T-cell (primary cell): ENCODE results near the gene MAPRE2. TPM values are rescaled to one million over a fixed set of nuclear protein-coding genes. Genes with fewer than 3 reads are reported as not detected.

Source experiments
- ATAC-seq, 4 experiments: fragments of 200-7000 bp in 3 of 4; fragments of 150-1000 bp in 1 of 4; cut with Tn5 transposase; replicated peaks in 1 of 4; 1 replicate in 3 of 4; 2 replicates in 1 of 4; pipeline ENCODE4 v1.10.0; 2021; ENCODE audit warnings: moderate library complexity in 3 of 4, mild to moderate bottlenecking in 2 of 4, moderate number of reproducible peaks in 1 of 4
- CTCF ChIA-PET, 2 donors: fragments of 300-600 bp; sonication (Branson Sonifier 250); formaldehyde crosslinking; loops; one replicate each; lab custom pipeline; 2022; ENCODE audit warnings: antibody characterized with exemption in 2 of 2; lab: Charles Lee
- POLR2A ChIA-PET, 2 donors: fragments of 300-600 bp; sonication (Branson Sonifier 250); formaldehyde crosslinking; loops; one replicate each; lab custom pipeline; 2022; ENCODE audit warnings: antibody characterized with exemption in 2 of 2; lab: Charles Lee
- DNase-seq, 35 experiments: peaks; one replicate each; pipeline versions ENCODE4 v3.0.0 to v3.0.0-alpha.2; 2013 to 2023
- H3K27ac ChIP-seq: one replicate; pipeline ENCODE4 v1.5.1; 2013; ENCODE audit warnings: low read length
- H3K27me3 ChIP-seq, 2 experiments: replicated peaks in 1 of 2; 1 replicate in 1 of 2; 2 replicates in 1 of 2; pipeline versions ENCODE4 v1.6.1 to v1.7.0; 2013; ENCODE audit warnings: low read length in 1 of 2, mixed read lengths in 1 of 2; ENCODE audit not compliant: control insufficient read depth in 2 of 2, insufficient read depth in 2 of 2; ENCODE audit errors: extremely low read depth in 1 of 2
- H3K36me3 ChIP-seq, 2 donors: 1 replicate in 1 of 2; 2 replicates in 1 of 2; pipeline versions ENCODE4 v1.6.1 to v1.7.0; 2013; ENCODE audit warnings: low read length in 1 of 2; ENCODE audit not compliant: control insufficient read depth in 2 of 2, insufficient read depth in 1 of 2; ENCODE audit errors: extremely low read depth in 1 of 2
- H3K4me1 ChIP-seq, 2 experiments: 1 replicate in 1 of 2; 2 replicates in 1 of 2; pipeline versions ENCODE4 v1.6.1 to v1.7.0; 2013; ENCODE audit warnings: low read length in 2 of 2, mixed read lengths in 1 of 2; ENCODE audit not compliant: insufficient read depth in 2 of 2, control insufficient read depth in 1 of 2; ENCODE audit errors: extremely low read depth in 1 of 2
- H3K4me3 ChIP-seq, 2 donors: 1 replicate in 1 of 2; 2 replicates in 1 of 2; pipeline versions ENCODE4 v1.5.1 to v1.7.0; 2013; ENCODE audit warnings: mild to moderate bottlenecking in 2 of 2, low read length in 1 of 2, moderate library complexity in 1 of 2; ENCODE audit not compliant: control insufficient read depth in 1 of 2; ENCODE audit errors: extremely low read depth in 1 of 2
- H3K9me3 ChIP-seq: 2 replicates; pipeline ENCODE4 v1.7.0; 2013
- H3K27ac Mint-ChIP-seq, 2 donors: one replicate each; pipeline ENCODE4 v1.8.0; 2020 to 2021; ENCODE audit warnings: mild to moderate bottlenecking in 2 of 2, mixed read lengths in 2 of 2
- H3K27me3 Mint-ChIP-seq, 2 donors: one replicate each; pipeline ENCODE4 v1.8.0; 2021 to 2022; ENCODE audit warnings: mixed read lengths in 2 of 2
- H3K36me3 Mint-ChIP-seq: one replicate; pipeline ENCODE4 v1.8.0; 2021; ENCODE audit warnings: mixed read lengths
- H3K4me1 Mint-ChIP-seq, 3 donors: one replicate each; pipeline ENCODE4 v1.8.0; 2020 to 2022; ENCODE audit warnings: mixed read lengths in 3 of 3, mild to moderate bottlenecking in 1 of 3
- H3K4me3 Mint-ChIP-seq, 3 donors: one replicate each; pipeline ENCODE4 v1.8.0; 2020 to 2022; ENCODE audit warnings: mild to moderate bottlenecking in 3 of 3, mixed read lengths in 3 of 3, moderate library complexity in 3 of 3
- H3K9me3 Mint-ChIP-seq, 3 donors: one replicate each; pipeline ENCODE4 v1.8.0; 2020 to 2022; ENCODE audit warnings: mixed read lengths in 3 of 3
- WGBS: methylation state at CpG from one replicate; pipeline ENCODE4 v1.1.5; 2013; ENCODE audit warnings: missing lambda C conversion rate; ENCODE audit not compliant: insufficient coverage; 5-methylcytosine and 5-hydroxymethylcytosine counted together
- total RNA-seq, 35 experiments: library from RNA in 6 of 35; stranded (reverse) in 6 of 35; fragments of 120-200 nt in 1 of 35; gene quantifications; one replicate each; pipeline versions ENCODE4 v1.2.1 to v1.2.4 and lab custom pipeline; 2013 to 2026

MAPRE2 gene
- total RNA-seq, 5 donors from 2014 or later (not counting 1 experiment from before 2014, with no cell fraction given): 45.6 to 96.7 (median 53.9) TPM

- POLR2A ChIA-PET: interaction anchor here in 1 of 2 donors (0.5 kb wide), 1 partner anchor 11 kb away, joined by 3 read pairs; no protein-coding TSS in a partner anchor
- CTCF ChIA-PET: interaction anchor here in 1 of 2 donors (0.6 to 1.5 kb wide), 2 partner anchors 87 to 96 kb away, joined by 7 read pairs; no protein-coding TSS in a partner anchor
- H3K4me3 Mint-ChIP-seq: no peak overlapping the region
These were observed 75.6 kb downstream of the MAPRE2 start for GRCh38 chr18:35116784-35117318.

DNA sequence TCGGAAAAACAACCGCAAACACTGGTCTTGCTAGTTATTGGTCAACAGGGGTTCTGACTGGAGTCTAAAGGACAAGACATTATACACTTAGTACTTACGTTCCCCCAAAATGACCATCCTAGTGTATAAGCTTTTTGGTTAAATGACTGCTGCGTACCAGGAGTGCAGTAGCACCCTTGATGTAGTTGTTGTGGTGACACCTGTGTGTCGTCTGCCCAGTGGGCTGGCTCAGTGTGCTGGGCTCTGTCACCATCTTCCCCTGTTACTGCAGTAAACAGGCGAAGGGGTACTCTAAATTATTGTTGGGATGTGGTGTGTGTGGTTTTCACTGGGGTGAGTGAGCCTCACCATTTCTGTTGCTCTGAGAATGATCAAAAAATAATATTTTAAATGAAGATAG, 76.2 kb downstream of the MAPRE2 start:
- Histone ChIP-seq H3K4me1 (peaks cover 7 to 19% of the 10 kb centered on the region in 2 experiments), H3K27me3 (no peaks in the 10 kb centered on the region), H3K27ac (no peak overlapping the region), H3K4me3 (no peak overlapping the region), H3K9me3 (no peaks in the 10 kb centered on the region), H3K36me3 (peaks cover 0 to 6% of the 10 kb centered on the region in 2 donors)
- peaks cover 86 to 99% (median 87%) of the 10 kb centered on the region in 3 donors for H3K4me1 Mint-ChIP-seq
- H3K36me3 Mint-ChIP-seq: peaks cover 30% of the 10 kb centered on the region
- POLR2A ChIA-PET: interaction anchor here in 1 of 2 donors (0.5 kb wide), 1 partner anchor 12 kb away, joined by 3 read pairs; no protein-coding TSS in a partner anchor
- no peaks in the 10 kb centered on the region for H3K27me3 Mint-ChIP-seq
- H3K27ac Mint-ChIP-seq: no peak overlapping the region
- WGBS: 54% methylated on average over 2 of the region's 6 CpGs
- CTCF ChIA-PET: no interaction called here
- H3K9me3 Mint-ChIP-seq: no peaks in the 10 kb centered on the region
- H3K4me3 Mint-ChIP-seq: no peak overlapping the region
- DNase-seq: no peak
- no peak for ATAC-seq

More at GRCh38 chr18:35116784-35117318, 75.6 kb downstream of the MAPRE2 start:
- 90% methylated on average over 2 of the region's 9 CpGs for WGBS
- Histone ChIP-seq H3K27me3 (no peaks in the 10 kb centered on the region), H3K4me1 (peaks cover 7 to 19% of the 10 kb centered on the region in 2 experiments), H3K36me3 (peaks cover 0 to 7% of the 10 kb centered on the region in 2 donors), H3K9me3 (no peaks in the 10 kb centered on the region), H3K4me3 (no peak overlapping the region), H3K27ac (no peak overlapping the region)
- DNase-seq: no peak
- no peaks in the 10 kb centered on the region for H3K27me3 Mint-ChIP-seq
- H3K9me3 Mint-ChIP-seq: no peaks in the 10 kb centered on the region
- no peak overlapping the region for H3K27ac Mint-ChIP-seq
- peaks cover 86 to 97% (median 86%) of the 10 kb centered on the region in 3 donors for H3K4me1 Mint-ChIP-seq
- H3K36me3 Mint-ChIP-seq: peaks cover 35% of the 10 kb centered on the region
- no peak for ATAC-seq

GRCh38 chr18:35117951-35118411, 76.8 kb downstream of the MAPRE2 start:
- 100% methylated on average over 1 of the region's 7 CpGs for WGBS
- peaks cover 7 to 25% of the 10 kb centered on the region in 2 experiments for H3K4me1 ChIP-seq
- H3K4me3 Mint-ChIP-seq: no peak overlapping the region
- H3K4me3 ChIP-seq: no peak overlapping the region
- H3K36me3 Mint-ChIP-seq: peaks cover 25% of the 10 kb centered on the region
- peaks cover 87 to 99% (median 88%) of the 10 kb centered on the region in 3 donors for H3K4me1 Mint-ChIP-seq
- no peaks in the 10 kb centered on the region for H3K27me3 ChIP-seq
- H3K27ac ChIP-seq: no peak overlapping the region
- ATAC-seq (no peak), DNase-seq (no peak)
- H3K9me3 Mint-ChIP-seq: no peaks in the 10 kb centered on the region
- ChIA-PET POLR2A (no interaction called here), CTCF (no interaction called here)
- H3K27ac Mint-ChIP-seq: no peak overlapping the region
- no peaks in the 10 kb centered on the region for H3K9me3 ChIP-seq
- peaks cover 0 to 6% of the 10 kb centered on the region in 2 donors for H3K36me3 ChIP-seq
- no peaks in the 10 kb centered on the region for H3K27me3 Mint-ChIP-seq

GRCh38 chr18:35118641-35119040, 77.4 kb downstream of the MAPRE2 start:
- peaks cover 0 to 6% of the 10 kb centered on the region in 2 donors for H3K36me3 ChIP-seq
- H3K9me3 ChIP-seq: no peaks in the 10 kb centered on the region
- Mint-ChIP-seq H3K27ac (peak overlapping the region in 1 of 2 donors; percentile 16), H3K36me3 (peaks cover 28% of the 10 kb centered on the region), H3K27me3 (no peaks in the 10 kb centered on the region), H3K4me1 (peaks cover 87 to 99% (median 87%) of the 10 kb centered on the region in 3 donors), H3K9me3 (no peaks in the 10 kb centered on the region), H3K4me3 (no peak overlapping the region)
- 90% methylated on average over 2 of the region's 3 CpGs for WGBS
- CTCF ChIA-PET: no interaction called here
- no peak overlapping the region for H3K27ac ChIP-seq
- no peak overlapping the region for H3K4me3 ChIP-seq
- H3K27me3 ChIP-seq: no peaks in the 10 kb centered on the region
- ATAC-seq (no peak), DNase-seq (no peak)
- peaks cover 7 to 26% of the 10 kb centered on the region in 2 experiments for H3K4me1 ChIP-seq
- POLR2A ChIA-PET: no interaction called here

DNA sequence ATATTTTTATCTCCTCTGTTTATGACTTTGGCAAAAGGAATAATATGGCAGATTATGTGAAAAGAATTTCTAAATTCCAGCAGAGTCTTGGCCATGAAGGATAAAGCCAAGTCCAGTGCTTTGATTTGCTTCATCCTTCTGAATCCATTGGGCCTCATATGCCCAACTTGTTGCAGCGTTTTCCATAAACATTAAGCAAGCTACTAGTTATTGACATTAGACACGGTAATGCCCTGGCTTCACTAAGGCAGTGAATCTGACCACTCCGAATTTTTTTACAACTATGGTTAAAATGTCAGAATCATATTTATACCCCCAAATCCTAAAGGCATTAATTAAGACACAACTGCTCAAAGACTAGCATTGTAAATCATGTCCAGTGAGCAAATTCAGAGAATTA, 79.8 kb downstream of the MAPRE2 start:
- Mint-ChIP-seq H3K27me3 (no peaks in the 10 kb centered on the region), H3K9me3 (no peaks in the 10 kb centered on the region), H3K4me1 (peaks cover 69 to 85% (median 75%) of the 10 kb centered on the region in 3 donors), H3K4me3 (no peak overlapping the region), H3K36me3 (peaks cover 28% of the 10 kb centered on the region), H3K27ac (no peak overlapping the region)
- 100% methylated on average over 2 of the region's 3 CpGs for WGBS
- ChIA-PET POLR2A (interaction anchor here in 1 of 2 donors (1.0 kb wide), 1 partner anchor 8 kb away, joined by 3 read pairs; no protein-coding TSS in a partner anchor), CTCF (interaction anchor here (1.0 to 1.1 kb wide), 2 partner anchors 92 to 113 kb away, joined by 3 to 4 read pairs; no protein-coding TSS in a partner anchor)
- no peak for DNase-seq
- H3K9me3 ChIP-seq: no peaks in the 10 kb centered on the region
- peaks cover 3 to 28% of the 10 kb centered on the region in 2 experiments for H3K4me1 ChIP-seq
- no peak overlapping the region for H3K27ac ChIP-seq
- peaks cover 0 to 6% of the 10 kb centered on the region in 2 donors for H3K36me3 ChIP-seq
- no peak for ATAC-seq
- H3K27me3 ChIP-seq: no peaks in the 10 kb centered on the region
- no peak overlapping the region for H3K4me3 ChIP-seq

DNA sequence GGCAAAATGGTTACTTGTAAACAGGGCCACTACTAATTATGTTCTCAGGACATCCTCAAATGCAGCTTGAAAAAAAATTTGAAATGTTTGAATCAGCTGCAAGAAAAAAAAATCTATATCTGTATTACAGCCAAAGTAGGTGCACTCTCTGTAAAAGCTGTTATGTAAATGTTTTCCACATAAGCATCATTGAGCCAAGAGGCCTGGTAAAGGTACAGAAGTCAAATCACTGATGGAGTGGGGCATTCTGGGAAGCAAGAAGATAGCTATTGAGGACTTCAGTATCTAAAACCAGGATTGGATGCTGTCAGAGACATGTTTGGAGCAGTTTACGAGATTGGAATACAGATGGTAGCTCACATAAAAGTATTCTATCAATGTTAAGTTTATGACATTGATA, 80.3 kb downstream of the MAPRE2 start:
- ChIA-PET POLR2A (interaction anchor here in 1 of 2 donors (0.6 to 1.0 kb wide), 2 partner anchors 8 to 25 kb away, joined by 3 to 5 read pairs; no protein-coding TSS in a partner anchor), CTCF (interaction anchor here (1.0 to 1.1 kb wide), 5 partner anchors 17 to 114 kb away, joined by 3 to 5 read pairs (median 3); no protein-coding TSS in a partner anchor)
- Histone ChIP-seq H3K4me1 (peaks cover 3 to 28% of the 10 kb centered on the region in 2 experiments), H3K36me3 (peaks cover 0 to 6% of the 10 kb centered on the region in 2 donors), H3K27me3 (no peaks in the 10 kb centered on the region), H3K4me3 (no peak overlapping the region), H3K27ac (no peak overlapping the region), H3K9me3 (no peaks in the 10 kb centered on the region)
- 100% methylated on average over 1 of the region's 1 CpG for whole genome bisulfite sequencing
- peaks cover 64 to 80% (median 70%) of the 10 kb centered on the region in 3 donors for H3K4me1 Mint-ChIP-seq
- H3K27ac Mint-ChIP-seq: peak overlapping the region in 1 of 2 donors; percentile 59
- peaks cover 28% of the 10 kb centered on the region for H3K36me3 Mint-ChIP-seq
- ATAC-seq: no peak
- H3K4me3 Mint-ChIP-seq: peak overlapping the region in 1 of 3 donors; percentile 1
- H3K27me3 Mint-ChIP-seq: no peaks in the 10 kb centered on the region
- DNase-seq: no peak
- H3K9me3 Mint-ChIP-seq: no peaks in the 10 kb centered on the region
